ENCODE results near the gene BCL11B.

DNA sequence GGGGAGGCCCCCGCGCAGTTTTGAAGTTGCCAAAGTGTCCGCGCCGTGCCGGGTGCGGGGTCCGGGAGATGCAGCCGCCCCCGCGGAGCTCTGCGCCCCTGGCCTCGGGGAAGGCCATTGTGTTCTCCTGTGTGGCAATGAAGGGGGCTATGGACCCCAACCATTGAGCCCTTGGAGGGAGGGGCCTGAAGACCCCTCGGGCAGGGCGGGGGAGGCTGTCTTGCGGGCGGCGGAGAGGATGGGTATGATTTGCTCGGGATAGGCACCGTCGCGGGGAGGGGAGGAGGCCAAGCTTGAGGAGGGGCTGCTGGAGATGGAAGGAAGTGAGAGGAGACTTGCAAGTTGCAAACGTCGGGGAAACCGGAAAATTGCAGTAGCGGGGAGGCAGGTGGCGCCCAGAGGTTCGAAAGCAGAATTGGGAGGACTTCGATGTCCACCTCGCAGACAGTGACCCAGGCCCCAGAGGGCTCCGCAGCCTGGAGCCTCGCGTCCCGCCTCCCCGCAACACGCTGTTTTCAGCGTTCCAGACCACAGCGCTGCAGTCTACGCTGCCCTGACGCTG, 25.4 kb downstream of the BCL11B start:
- no peak for TF ChIP-seq POLR2A (IDR thresholded peaks at IDR 0.05; ENCODE audit: low read length)
- no peak for TF ChIP-seq GATA1 (IDR thresholded peaks at IDR 0.05; ENCODE audit: low read depth, low read length)

All from erythroblast (primary cell).